ENCODE measurements around the gene FADD. TPM values are rescaled to one million over a fixed set of nuclear protein-coding genes. Genes with fewer than 3 reads are reported as not detected.

The FADD gene
- total RNA-seq, 4 donors from 2014 or later: 20.9 to 26.5 (median 23.5) TPM

GRCh38 chr11:70191495-70192140, 11.5 kb upstream of the FADD start:
- Histone ChIP-seq H3K4me1 (peaks cover 0 to 12% (median 0%) of the 10 kb centered on the region in 3 donors), H3K9me3 (no peaks in the 10 kb centered on the region), H3K27ac (no peak overlapping the region), H3K27me3 (peaks cover 0 to 35% (median 0%) of the 10 kb centered on the region in 4 donors), H3K4me3 (no peak overlapping the region), H3K36me3 (no peaks in the 10 kb centered on the region)
- no peak for DNase-seq
- intact Hi-C loops (cut with DNase I): loop anchor here (5.0 kb wide), 2 partner anchors 274 to 504 kb away; no protein-coding TSS in a partner anchor
- 15 to 16% methylated on average over 13 to 16 of the region's 22 CpGs for WGBS, 2 donors
- TF ChIP-seq CTCF (IDR thresholded peaks at IDR 0.05): peak in 5 of 6 experiments; percentile 77 to 93 (median 87)
- TF ChIP-seq POLR2A (IDR thresholded peaks at IDR 0.05): no peak

- Histone ChIP-seq H3K27ac (no peak overlapping the region), H3K36me3 (no peaks in the 10 kb centered on the region), H3K4me3 (no peak overlapping the region), H3K4me1 (peaks cover 0 to 12% (median 0%) of the 10 kb centered on the region in 3 donors), H3K9me3 (no peaks in the 10 kb centered on the region), H3K27me3 (peaks cover 0 to 35% (median 0%) of the 10 kb centered on the region in 4 donors)
- TF ChIP-seq POLR2A (IDR thresholded peaks at IDR 0.05) (no peak), CTCF (IDR thresholded peaks at IDR 0.05) (no peak)
- intact Hi-C loops (cut with DNase I): loop anchor here (5.0 kb wide), 2 partner anchors 276 to 506 kb away; no protein-coding TSS in a partner anchor
- WGBS, 2 donors: 79 to 80% methylated on average over 13 to 14 of the region's 15 CpGs
- no peak for DNase-seq
Observed at GRCh38 chr11:70192666-70193410, 10.3 kb upstream of the FADD start.

- peaks cover 0 to 12% (median 0%) of the 10 kb centered on the region in 3 donors for H3K4me1 ChIP-seq
- H3K27ac ChIP-seq: no peak overlapping the region
- intact Hi-C loops (cut with DNase I): loop anchor here (5.0 kb wide), 2 partner anchors 276 to 506 kb away; no protein-coding TSS in a partner anchor
- 82 to 83% methylated on average over 7 of the region's 7 CpGs for WGBS, 2 donors
- H3K27me3 ChIP-seq: peaks cover 0 to 35% (median 0%) of the 10 kb centered on the region in 4 donors
- H3K4me3 ChIP-seq: no peak overlapping the region
- DNase-seq: no peak
- H3K9me3 ChIP-seq: no peaks in the 10 kb centered on the region
- H3K36me3 ChIP-seq: no peaks in the 10 kb centered on the region
- TF ChIP-seq CTCF (IDR thresholded peaks at IDR 0.05): no peak
- no peak for TF ChIP-seq POLR2A (IDR thresholded peaks at IDR 0.05)
Observed at GRCh38 chr11:70193411-70194292, 9.4 kb upstream of the FADD start.

GRCh38 chr11:70194792-70195791, 8.0 kb upstream of the FADD start:
- 74 to 84% methylated on average over 3 of the region's 3 CpGs for WGBS, 2 donors
- Histone ChIP-seq H3K4me3 (no peak overlapping the region), H3K27ac (no peak overlapping the region), H3K4me1 (peaks cover 0 to 12% (median 0%) of the 10 kb centered on the region in 3 donors), H3K27me3 (peaks cover 0 to 35% (median 0%) of the 10 kb centered on the region in 4 donors), H3K9me3 (no peaks in the 10 kb centered on the region), H3K36me3 (no peaks in the 10 kb centered on the region)
- intact Hi-C loops (cut with DNase I): loop anchor here (5.0 kb wide), 2 partner anchors 278 to 508 kb away; no protein-coding TSS in a partner anchor
- TF ChIP-seq POLR2A (IDR thresholded peaks at IDR 0.05) (no peak), CTCF (IDR thresholded peaks at IDR 0.05) (no peak)
- no peak for DNase-seq

Data from esophagus squamous epithelium (tissue), 5 donors.